Spleen (tissue), 7 donors: ENCODE measurements around the gene COG7.

Experiments used
- CTCF ChIP-seq, 11 experiments: fragments of 200-600 bp in 7 of 11; fragments of 450-650 bp in 4 of 11; sonication (generic) in 4 of 11; IDR thresholded peaks in 8 of 11; conservative IDR thresholded peaks in 3 of 11; 1 replicate in 7 of 11; 2 replicates in 4 of 11; pipeline versions ENCODE4 v1.4.0 to v1.8.0; 2016 to 2021; ENCODE audit warnings: antibody characterized with exemption in 11 of 11, inconsistent platforms in 4 of 11, mild to moderate bottlenecking in 1 of 11
- POLR2A ChIP-seq, 3 donors: fragments of 450-650 bp; IDR thresholded peaks; one replicate each; pipeline ENCODE4 v1.5.1; 2017; ENCODE audit warnings: antibody characterized with exemption in 3 of 3, mild to moderate bottlenecking in 1 of 3
- POLR2AphosphoS5 ChIP-seq, 3 donors: sonication (generic); formaldehyde crosslinking; IDR thresholded peaks; one replicate each; pipeline ENCODE4 v1.5.1; 2017; ENCODE audit warnings: antibody characterized with exemption in 3 of 3
- donor health status: DM: no; HTN: no; CAD: no; lungs with moderate emphysema.
- donor health status: DM: no; HTN: no; CAD: no.
- donor health status: DM: no; HTN: no; CAD: no.

DNA sequence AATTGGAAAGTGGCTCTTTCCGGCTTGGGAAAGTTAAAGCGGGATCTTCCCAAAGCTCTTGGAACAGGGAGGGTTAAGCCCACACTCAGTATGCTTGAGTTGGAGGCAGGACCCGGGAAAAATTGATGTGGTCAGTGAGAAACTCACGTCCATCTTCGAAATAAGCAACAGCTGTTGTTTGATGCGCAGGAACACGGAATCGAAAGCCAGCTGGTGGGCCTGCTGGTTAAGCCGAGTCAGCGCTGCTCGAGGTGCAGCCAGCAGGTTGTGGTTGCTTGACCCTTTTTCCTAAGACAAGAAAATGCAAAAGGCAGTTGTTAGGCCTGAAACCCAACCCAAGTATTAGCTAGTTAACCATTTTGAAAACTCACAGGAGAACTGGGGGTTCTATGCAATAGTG lies 49.4 kb downstream of the COG7 start:
- no peak for TF ChIP-seq CTCF (IDR thresholded peaks at IDR 0.05 in 8 of 11, conservative IDR thresholded peaks at IDR 0.05 in 3 of 11)
- TF ChIP-seq POLR2A (IDR thresholded peaks at IDR 0.05), result no peak
- no peak for TF ChIP-seq POLR2AphosphoS5 (IDR thresholded peaks at IDR 0.05)
